CD4-positive, alpha-beta T cell treated with Interleukin-12 subunit alpha and Interleukin-12 subunit beta, for 1 hour (primary cell): Measurements from ENCODE around the gene SLC32A1.
A peak's percentile ranks its signal among the peaks of the same experiment; 100 is the strongest.

Experiments used
- DNase-seq: peaks from one replicate; pipeline ENCODE4 v3.0.0-alpha.2; 2020

The SLC32A1 gene, protein sequence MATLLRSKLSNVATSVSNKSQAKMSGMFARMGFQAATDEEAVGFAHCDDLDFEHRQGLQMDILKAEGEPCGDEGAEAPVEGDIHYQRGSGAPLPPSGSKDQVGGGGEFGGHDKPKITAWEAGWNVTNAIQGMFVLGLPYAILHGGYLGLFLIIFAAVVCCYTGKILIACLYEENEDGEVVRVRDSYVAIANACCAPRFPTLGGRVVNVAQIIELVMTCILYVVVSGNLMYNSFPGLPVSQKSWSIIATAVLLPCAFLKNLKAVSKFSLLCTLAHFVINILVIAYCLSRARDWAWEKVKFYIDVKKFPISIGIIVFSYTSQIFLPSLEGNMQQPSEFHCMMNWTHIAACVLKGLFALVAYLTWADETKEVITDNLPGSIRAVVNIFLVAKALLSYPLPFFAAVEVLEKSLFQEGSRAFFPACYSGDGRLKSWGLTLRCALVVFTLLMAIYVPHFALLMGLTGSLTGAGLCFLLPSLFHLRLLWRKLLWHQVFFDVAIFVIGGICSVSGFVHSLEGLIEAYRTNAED

DNA sequence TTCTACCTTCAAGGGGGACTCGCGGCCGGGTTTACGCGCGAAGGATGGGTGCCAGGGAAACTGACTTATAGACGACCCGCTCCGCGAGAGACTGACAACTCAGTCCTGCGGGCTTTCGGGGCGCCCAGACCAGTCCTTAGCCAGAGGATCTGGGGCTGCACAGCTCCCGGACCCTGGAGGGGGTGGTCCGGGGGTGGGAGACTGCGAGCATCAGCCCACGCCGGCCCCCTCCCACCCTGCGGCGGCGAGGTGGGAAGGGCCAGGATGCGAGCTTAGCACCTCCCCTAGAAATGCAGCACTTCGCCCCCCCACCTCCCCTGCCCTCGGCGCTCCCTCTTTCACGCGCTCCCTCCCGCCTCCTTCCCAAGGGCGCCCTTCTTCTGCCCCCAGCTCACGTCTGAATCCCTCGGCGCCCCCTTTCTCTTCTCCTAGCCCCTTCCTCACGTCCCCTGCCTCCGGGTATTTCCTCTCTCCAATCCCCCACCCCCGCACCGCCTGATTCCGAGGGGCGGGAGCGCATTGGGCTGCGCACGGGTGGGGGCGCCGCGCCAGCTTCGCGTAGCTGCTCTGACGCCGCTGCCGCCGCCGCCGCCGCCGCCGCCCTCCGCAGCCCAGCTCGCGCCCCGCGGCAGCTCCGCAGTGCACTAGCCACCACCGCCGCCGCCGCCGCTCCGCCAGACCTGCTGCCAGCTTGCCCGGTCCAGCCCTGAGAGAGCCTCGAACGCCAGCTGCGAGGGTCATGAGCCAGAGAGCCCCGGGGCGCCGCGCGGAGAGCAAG is at the start of gene SLC32A1:
SLC32A1 (plus strand) TSS at position 639 of the 778 bp plus-strand sequence. CDS start 239 bp downstream, outside the sequence.
- no peak for DNase-seq

DNA sequence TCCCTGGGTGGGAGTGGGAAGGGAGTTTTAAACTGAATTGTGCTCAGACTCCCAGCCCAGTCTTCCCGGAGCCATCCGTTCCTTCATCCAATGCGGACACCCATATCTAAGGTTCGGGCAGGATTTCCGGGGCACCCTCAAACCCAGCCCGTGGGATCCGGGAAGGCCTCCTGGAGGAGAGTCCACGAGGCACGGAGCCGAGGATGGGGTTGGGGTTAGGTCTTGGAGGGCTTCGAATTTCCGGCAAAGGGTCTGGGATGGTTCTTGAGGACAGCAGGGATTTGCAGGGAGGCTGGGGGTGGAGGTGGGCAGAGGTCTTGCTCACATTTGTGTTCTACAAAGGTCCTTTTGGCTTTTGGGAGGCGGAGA is 49.5 kb upstream of the SLC32A1 start:
- no peak for DNase-seq

DNA sequence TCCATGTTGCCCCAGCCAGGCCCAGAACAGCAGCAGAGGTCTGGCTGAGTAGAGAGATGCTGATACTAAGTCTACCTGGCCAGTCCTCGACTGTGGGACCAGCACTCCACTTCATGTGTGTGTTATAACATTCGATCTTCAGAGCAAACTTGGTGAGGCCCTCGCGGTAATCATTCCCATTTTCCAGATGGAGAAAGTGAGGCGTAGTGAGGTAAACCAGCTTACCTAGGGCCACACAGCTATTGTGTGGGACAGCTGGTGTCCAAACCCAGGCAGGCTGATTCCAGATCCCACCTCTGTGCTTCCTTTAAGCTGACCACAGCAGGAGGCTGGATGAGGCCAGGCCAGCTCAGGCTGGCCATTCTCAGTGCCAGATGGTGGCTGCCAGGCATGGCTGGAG is 47.7 kb upstream of the SLC32A1 start:
- DNase-seq: no peak

DNA sequence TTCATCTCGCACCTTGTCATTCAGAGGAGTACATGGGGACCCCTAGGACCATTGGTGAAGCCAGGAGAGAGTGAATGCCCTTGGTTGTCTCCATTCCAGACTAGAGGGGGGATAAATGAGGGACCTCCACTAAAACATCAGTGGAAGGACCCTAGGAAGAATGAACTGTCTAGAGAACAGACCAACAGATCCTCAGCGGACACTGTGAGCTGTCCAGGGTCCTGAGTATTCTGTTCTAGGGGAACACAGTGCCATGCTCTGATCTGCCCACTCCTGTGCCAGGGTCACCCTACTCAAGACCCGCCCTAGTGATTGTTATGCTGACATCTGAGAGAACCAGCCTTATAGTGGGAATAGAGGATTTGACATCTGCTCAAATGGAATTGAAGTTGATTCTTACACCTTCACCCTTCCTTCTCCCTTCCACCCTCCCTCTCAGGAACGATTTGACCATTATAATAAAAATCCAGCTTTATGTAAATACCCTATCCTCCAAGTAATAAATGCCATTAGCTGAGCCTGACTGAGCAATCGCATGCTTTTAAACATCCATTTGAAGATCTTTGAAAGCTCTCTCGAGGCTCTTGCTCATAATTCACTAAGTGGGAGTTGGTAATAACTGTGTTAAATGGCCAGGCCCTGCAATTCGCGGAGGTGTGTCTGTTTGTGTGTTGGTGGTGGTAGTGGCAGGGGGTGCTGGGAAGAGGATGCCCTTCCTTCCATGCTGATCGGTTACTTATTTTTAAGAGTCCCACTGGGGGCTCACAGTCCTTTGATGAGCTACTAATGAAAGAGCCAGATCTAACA is 43.6 kb upstream of the SLC32A1 start:
- peak; percentile 12 for DNase-seq

DNA sequence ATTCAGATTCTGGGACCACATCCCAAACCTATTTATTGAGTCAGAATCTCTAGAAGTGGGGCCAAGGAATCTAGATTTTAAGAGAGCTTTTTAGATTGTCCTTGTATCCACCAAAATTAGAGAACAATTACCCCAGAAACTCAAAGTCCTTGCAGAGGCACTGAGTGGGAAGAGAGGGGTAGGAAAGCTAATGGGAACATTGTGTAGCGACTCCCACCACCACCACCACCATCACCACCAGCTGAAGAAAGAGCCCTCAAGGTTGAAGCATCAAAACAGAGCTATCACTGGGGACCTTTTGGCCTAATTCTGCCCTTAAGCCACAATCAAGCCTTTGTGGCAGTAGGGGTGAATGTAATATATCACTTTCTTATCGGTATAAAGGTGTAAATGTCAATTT is 39.0 kb upstream of the SLC32A1 start:
- DNase-seq: no peak

DNA sequence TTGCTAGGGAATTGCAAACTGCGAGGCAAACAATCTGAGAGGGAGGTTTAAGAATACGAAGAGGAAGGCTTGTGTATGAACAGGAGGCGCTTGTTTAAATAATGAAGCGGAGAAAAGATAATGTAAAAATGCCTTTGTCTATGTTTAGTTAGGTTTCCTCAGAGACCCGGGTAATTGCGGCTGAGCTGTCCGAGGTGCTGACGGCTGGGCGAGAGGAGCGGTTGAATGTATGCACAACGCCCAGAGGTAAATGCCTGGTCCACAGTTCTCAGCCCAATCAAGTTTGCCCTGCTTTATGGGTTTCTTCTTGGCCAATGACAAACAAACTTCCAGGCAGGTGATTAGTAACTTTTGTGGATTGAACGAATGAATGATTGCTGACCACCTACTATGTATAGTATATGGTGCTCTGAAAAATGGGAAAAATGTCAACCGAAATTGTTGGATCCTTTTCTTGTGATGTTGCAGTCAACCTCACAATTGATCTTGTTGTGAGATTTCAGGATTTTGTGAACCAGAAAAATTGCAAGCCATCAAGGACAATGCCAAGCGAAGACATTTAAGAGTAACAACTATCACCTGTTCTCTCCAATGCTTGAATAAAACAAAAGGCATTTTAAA is 38.3 kb upstream of the SLC32A1 start:
- DNase-seq: peak; percentile 17

DNA sequence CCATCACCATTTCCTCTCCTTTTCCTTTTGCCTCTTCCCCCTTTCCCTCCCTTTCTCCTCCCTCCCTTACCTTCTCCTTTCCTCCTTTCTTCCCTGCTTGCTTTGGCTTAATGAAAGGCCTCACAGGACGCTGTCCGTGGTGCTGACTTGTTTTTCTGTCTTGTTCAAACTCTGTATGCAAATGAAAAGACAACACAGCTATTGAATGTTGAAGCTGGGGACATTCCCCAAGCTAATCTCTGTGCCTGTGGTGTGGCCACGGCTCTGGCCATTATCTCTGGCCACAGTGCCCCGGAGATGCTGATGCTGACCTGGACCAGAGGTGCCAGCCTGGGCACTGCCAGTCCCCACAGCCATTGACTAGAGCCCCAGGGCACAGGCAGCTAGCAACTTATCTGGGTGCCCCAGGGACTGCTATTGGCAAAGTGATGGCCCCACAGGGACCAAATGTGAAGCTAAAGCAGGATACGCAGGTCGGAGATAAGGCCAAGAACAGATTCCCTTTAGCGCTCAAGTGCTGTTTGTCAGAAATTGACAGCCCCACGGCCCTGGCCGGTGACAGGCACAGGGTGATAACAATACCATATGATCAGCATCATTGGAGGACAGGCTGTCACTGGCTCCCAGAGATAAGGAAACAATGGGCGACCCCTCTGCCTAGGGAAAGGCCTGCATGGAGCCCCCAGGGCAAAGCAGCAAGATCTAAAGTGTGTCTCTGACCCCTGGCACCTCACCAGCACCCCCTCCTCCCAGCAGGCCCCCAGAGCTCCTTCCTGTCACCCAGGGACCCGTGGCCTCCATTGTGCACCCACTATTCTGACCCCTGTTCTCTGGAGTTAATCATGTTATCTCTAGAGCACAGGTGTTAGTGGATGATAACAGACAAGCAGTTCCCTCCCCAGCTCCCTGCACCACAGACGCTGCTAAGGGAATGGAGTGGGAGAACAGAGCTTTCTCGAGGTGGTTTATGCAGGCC is 31.6 kb upstream of the SLC32A1 start:
- DNase-seq: peak; percentile 32

DNA sequence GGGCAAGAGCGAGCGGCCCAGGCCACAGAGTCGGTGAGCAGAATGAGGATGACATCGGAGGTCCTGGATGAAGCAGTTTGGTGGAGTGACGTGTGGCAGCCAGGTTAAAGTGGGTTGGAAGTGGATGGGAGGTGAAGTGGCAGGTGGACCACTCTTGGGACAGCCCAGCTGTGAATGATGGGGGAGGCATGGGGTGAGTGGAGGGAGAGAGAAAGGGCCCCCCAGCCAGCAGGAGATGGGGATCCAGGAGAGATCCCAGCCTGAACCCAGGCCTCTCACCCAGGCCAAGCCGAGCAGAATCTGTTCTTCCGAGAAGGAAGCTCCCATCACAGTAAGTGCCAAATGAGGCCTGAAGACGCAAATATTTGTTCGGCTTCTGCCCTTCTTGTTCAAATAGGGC is 27.0 kb upstream of the SLC32A1 start:
- no peak for DNase-seq

DNA sequence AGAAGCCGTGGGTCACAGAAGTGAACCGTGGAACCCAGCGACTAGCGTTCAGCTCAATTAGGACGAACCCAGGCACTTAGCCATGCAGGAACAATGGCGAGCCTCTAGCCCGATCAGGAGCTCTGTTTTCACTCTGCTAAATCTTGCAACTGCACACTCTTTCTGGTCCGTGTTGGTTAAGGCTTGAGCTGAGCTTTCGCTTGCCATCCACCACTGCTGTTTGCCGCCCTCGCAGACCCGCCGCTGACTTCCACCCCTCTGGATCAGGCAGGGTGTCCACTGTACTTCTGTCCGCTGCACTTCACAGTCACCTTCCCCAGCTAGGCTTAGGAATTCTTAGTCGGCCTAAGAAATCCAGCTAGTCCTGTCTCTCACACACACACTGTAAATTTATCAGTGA is 25.7 kb upstream of the SLC32A1 start:
- DNase-seq: no peak

DNA sequence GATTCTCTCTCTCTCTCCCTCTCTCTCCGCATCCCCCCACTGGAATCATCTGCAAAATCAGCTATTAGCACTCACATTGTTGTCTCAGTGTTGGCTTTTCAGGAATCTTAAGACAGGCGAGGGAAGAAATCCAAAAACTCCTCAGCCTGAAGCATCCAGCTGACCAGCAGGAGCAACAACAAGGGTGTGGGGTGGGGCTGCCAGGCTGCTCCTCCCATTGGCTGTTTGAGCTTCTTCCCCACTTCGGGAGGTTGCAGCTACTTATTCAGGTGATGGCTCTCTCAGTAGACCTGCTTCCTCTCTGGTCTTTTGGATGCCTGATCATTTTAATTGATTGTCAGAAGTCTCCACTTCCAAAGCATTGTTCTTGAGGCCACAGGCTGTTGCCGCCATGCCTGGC is 24.1 kb upstream of the SLC32A1 start:
- DNase-seq: no peak

DNA sequence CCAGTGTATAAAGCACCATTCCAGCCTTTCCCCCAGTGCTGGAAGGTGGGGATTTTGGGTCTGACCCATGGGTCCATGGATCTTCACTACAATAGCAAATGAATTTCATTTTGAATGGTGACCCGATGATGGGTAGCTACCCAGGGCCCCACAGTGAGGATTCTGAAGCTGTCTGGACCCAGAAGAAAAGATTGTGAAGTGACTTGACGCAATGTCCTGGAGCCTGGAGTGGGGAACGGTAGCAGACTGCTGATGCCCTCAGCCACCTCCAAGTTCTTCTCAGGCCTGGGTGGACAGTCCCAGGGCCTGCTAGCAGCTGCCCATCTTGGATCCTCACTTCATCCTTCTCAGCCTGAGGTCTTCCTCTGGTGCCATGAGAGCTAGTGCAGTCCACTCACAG is 23.4 kb upstream of the SLC32A1 start:
- DNase-seq: no peak

DNA sequence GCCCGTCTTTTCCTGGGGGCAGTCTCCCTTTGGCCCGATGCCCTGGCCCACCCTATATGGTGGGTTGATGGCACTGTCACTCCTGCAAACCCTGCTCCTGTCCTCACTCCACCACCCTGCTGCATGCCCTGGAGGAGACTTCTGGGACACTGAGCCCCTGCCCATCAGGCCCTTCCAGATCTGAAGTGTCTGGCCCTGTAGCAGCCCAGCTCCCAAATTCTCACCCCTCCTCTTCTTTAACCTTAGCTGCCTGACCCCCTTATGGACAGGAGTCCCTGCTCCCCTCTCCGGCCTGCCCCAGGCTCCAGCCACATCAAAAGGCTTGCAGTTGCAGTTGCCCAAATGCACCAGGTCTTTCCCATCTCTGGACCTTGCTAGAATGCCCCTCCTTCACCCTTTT is 20.8 kb upstream of the SLC32A1 start:
- DNase-seq: no peak

DNA sequence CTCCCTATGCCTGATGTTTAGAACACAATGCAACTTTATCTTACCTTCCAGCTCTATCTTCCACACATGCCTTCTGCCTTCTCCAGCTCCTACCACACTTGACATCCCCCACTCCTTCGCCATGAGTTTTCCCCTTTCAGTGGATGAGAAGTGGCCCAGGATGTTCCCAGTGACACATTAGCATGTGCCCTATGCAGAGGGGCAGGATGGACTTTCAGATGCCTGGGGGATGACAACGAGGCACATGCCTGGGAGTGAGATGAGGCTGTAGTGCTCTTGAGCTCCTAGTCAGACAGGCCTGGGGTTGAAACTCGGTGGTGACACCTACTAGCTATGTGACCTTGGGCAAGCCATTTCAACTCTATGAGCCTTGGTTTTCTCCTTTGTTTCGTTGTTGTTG is 20.1 kb upstream of the SLC32A1 start:
- no peak for DNase-seq

DNA sequence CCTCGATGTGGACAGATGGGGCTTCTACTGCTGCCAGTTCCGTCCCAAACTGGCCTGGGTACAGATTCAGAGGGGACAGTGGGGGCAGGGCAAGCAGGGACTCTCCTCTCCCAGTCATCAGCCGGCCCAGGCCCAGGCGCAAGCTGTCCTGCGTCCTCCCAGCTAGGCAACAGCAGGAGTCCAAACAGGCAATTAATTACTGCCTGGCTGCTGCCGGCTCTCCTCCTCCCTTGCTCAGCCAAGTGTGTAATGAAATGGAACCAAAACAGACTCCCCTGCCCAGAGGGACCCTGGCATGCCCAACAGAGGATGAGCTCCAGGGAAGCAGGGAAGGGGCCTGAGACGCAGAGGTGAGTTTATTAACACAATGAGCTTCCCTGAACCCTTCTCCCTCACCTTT is 17.8 kb upstream of the SLC32A1 start:
- DNase-seq: no peak

DNA sequence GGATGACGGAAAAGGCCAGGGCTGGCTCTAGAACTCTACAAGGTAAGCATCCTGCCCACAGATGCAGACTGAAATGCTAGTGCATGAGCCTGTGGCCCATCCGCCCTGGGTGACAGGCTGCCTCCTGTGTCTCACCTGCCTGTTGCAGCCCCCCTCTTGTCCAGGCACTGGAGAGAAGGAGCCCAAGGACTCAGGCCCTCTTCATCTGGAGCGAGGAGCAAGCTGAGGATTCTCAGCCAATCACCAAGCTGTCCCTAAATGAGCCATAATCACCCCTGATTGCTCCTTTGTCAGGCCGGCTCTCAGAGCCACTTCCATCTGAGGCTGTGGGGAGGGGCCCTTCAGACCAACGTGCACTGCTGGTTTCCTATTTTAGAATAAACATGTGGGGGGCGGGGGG is 10.0 kb upstream of the SLC32A1 start:
- no peak for DNase-seq

DNA sequence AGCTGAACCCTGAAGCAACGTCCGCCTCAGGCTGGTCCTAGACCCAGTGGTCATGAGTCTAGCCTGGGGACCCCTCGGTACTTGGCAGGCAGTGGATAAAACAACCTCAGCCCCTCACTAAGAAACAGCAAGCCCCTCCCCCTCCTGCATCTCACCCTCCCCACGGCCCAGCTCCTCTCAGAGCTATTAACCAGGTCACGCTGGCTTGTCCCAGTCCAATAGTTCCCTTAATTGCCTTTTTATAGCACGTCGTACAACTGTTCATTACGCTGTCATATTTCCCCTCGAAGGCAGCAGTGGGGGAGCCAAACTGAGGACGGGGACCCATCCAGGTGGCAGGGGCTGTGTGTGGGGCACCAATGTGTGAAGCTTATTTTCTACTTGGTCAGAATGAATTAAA is 8.6 kb upstream of the SLC32A1 start:
- no peak for DNase-seq

DNA sequence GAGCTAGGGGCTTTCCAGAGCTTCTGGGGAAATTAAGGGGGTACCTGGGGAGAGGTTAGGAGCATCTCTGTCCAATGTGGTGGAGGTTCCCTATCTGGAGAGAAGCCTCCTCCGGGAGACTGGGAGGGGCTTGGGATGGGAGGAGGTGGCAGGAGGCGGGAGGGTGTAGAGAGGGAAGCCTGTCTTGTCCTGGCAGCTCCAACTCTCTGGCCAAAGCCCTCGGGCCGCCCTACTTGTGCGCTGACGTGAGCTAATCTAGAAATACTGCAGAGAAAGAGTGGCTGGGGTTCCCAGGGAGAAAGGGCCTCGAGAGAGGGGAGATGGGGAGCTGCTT is 1.6 kb upstream of the SLC32A1 start:
- no peak for DNase-seq

DNA sequence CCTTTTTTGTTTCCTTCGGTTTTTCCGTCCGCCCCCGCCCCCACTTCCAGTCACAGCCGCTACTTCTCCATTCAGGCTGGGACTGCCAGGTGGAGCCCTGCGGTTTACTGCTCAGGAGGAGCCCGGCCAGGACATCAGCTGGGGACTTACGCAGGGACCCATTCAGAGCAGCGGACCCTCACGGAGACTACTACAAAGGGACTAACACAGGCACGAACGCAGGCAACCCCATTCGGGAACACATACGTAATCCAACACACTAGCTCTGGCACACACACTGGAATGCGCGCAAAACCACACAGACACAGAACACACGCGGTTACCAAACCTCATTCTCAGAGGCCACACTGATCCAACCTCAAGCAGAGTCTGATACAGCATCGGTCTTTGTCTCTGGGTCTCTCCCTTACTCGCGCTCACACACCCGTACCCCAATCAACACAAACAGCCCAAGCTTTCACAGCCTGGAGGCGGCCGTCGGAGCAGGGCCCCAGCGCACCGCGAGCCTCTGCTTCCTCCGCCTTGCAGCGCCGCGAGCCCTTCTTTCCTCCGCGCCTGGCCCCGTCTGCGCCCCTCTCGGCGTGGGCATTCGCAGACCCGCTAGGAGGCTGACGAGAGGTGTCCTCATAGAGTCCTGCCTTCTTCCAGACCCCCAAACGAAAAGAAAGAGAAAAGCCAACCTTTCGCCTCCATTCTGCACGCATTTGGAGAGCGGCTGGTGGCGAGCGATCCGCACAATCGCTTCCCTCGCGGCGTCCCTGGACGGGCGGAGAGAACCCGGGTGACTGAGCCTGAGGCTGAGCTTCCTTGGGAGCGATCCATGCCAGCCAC is 1.1 kb upstream of the SLC32A1 start:
- DNase-seq: no peak

DNA sequence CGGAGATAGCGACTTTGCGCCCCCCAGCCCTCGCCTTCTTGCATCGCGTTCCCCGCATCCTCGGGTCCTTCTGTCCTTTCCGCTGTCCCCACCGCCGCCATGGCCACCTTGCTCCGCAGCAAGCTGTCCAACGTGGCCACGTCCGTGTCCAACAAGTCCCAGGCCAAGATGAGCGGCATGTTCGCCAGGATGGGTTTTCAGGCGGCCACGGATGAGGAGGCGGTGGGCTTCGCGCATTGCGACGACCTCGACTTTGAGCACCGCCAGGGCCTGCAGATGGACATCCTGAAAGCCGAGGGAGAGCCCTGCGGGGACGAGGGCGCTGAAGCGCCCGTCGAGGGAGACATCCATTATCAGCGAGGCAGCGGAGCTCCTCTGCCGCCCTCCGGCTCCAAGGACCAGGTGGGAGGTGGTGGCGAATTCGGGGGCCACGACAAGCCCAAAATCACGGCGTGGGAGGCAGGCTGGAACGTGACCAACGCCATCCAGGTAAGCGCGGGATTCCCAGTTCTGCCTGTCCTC is 401 bp downstream of the SLC32A1 start:
- DNase-seq: no peak

DNA sequence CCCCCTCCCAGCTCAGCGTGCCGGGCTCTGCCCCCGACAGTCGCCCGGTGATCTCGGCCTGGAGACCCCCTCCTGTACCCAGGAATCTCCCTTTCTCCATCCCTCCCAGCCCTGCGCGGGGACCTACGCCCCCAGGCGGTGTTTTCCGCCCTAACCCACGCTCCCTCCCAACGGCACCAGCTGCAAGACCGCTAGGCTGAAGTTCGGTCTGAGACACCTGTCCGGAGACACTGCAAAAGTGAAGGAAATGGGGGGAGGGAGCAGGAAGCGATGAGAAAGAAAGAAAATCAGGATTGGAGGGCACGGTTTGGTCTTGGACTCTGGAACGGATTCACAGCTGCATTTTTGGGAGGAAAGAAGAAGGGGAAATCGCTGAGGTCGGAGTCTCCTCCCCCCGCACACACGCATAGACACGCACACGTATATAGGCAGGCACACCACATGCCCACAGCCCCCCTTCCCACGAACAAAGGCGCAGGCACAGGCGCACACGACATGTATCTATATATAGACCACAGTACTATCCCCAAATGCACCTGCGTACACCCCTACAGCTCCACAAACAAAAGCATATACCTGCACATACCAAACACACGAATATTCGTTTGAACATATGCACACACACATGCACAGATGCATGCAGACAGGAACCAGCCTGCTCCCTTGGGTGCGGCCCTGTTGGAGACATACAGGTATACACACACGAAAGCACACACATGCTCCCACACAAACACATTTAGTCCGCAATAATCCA is 1.0 kb downstream of the SLC32A1 start:
- DNase-seq: no peak
